ENCODE results near the gene GALNT11.

GRCh38 chr7:152072421-152072820 is 46.9 kb downstream of the GALNT11 start:
- TF ChIP-seq CTCF (IDR thresholded peaks at IDR 0.05), result no peak
- TF ChIP-seq POLR2A (IDR thresholded peaks at IDR 0.05), result no peak
